Measurements from ENCODE around the gene PDLIM1. TPM values are rescaled to one million over a fixed set of nuclear protein-coding genes. Genes with fewer than 3 reads are reported as not detected.
A peak's percentile ranks its signal among the peaks of the same experiment; 100 is the strongest.

PDLIM1 gene
- total RNA-seq, 1 donor from 2014 or later, result 358 TPM

- Histone ChIP-seq H3K4me3 (no peak overlapping the region), H3K36me3 (peaks cover 72% of the 10 kb centered on the region), H3K4me1 (peaks cover 86% of the 10 kb centered on the region), H3K9me3 (replicated peaks) (no peaks in the 10 kb centered on the region), H3K27ac (replicated peaks) (peak overlapping the region; percentile 88), H3K27me3 (ENCODE audit: low read depth) (no peaks in the 10 kb centered on the region)
- TF ChIP-seq CTCF (IDR thresholded peaks at IDR 0.05; ENCODE audit: borderline replicate concordance), result no peak
- no peak for DNase-seq
- intact Hi-C loops (cut with micrococcal nuclease), result no loop called here
Measured at GRCh38 chr10:95335933-95336699, 45.3 kb upstream of the PDLIM1 start.

GRCh38 chr10:95334805-95335144 lies 44.0 kb upstream of the PDLIM1 start:
- Histone ChIP-seq H3K4me3 (peak overlapping the region; percentile 27), H3K9me3 (replicated peaks) (no peaks in the 10 kb centered on the region), H3K4me1 (peaks cover 95% of the 10 kb centered on the region), H3K27me3 (ENCODE audit: low read depth) (no peaks in the 10 kb centered on the region), H3K36me3 (peaks cover 60% of the 10 kb centered on the region), H3K27ac (replicated peaks) (peak overlapping the region; percentile 88)
- no peak for DNase-seq
- intact Hi-C loops (cut with micrococcal nuclease), result no loop called here
- no peak for TF ChIP-seq CTCF (IDR thresholded peaks at IDR 0.05; ENCODE audit: borderline replicate concordance)

- H3K27ac ChIP-seq (replicated peaks), result peak overlapping the region; percentile 88
- no peaks in the 10 kb centered on the region for H3K9me3 ChIP-seq (replicated peaks)
- H3K36me3 ChIP-seq, result peaks cover 60% of the 10 kb centered on the region
- H3K4me1 ChIP-seq, result peaks cover 99% of the 10 kb centered on the region
- DNase-seq, result peak; percentile 75
- peak overlapping the region; percentile 27 for H3K4me3 ChIP-seq
- intact Hi-C loops (cut with micrococcal nuclease), result no loop called here
- TF ChIP-seq CTCF (IDR thresholded peaks at IDR 0.05; ENCODE audit: borderline replicate concordance), result no peak
- H3K27me3 ChIP-seq (ENCODE audit: low read depth), result no peaks in the 10 kb centered on the region
Measured at GRCh38 chr10:95333997-95334804, 43.4 kb upstream of the PDLIM1 start.

- peaks cover 99% of the 10 kb centered on the region for H3K4me1 ChIP-seq
- no peaks in the 10 kb centered on the region for H3K27me3 ChIP-seq (ENCODE audit: low read depth)
- peak overlapping the region; percentile 88 for H3K27ac ChIP-seq (replicated peaks)
- no peak overlapping the region for H3K4me3 ChIP-seq
- intact Hi-C loops (cut with micrococcal nuclease), result no loop called here
- H3K36me3 ChIP-seq, result peaks cover 52% of the 10 kb centered on the region
- H3K9me3 ChIP-seq (replicated peaks), result no peaks in the 10 kb centered on the region
- no peak for DNase-seq
- TF ChIP-seq CTCF (IDR thresholded peaks at IDR 0.05; ENCODE audit: borderline replicate concordance), result no peak
Measured at GRCh38 chr10:95332666-95333249, 42.0 kb upstream of the PDLIM1 start.

GRCh38 chr10:95331596-95332130 lies 40.9 kb upstream of the PDLIM1 start:
- H3K4me1 ChIP-seq, result peaks cover 99% of the 10 kb centered on the region
- H3K27ac ChIP-seq (replicated peaks), result peak overlapping the region; percentile 70

More at GRCh38 chr10:95331596-95332130, 40.9 kb upstream of the PDLIM1 start:
- Histone ChIP-seq H3K27me3 (ENCODE audit: low read depth) (no peaks in the 10 kb centered on the region), H3K9me3 (replicated peaks) (no peaks in the 10 kb centered on the region), H3K4me3 (no peak overlapping the region), H3K36me3 (peaks cover 51% of the 10 kb centered on the region)
- DNase-seq, result no peak
- no peak for TF ChIP-seq CTCF (IDR thresholded peaks at IDR 0.05; ENCODE audit: borderline replicate concordance)
- intact Hi-C loops (cut with micrococcal nuclease), result no loop called here

Data from left ventricle myocardium inferior (tissue), 1 donor.